Erythroblast (primary cell): ENCODE measurements around the gene GORAB.

Experiments
- GATA1 ChIP-seq: IDR thresholded peaks from 2 replicates; pipeline ENCODE4 v1.6.1; 2011; ENCODE audit warnings: low read depth, mild to moderate bottlenecking, control low read depth, low read length, moderate library complexity
- POLR2A ChIP-seq: IDR thresholded peaks from 2 replicates; pipeline ENCODE4 v1.6.1; 2011; ENCODE audit warnings: mild to moderate bottlenecking, low read length

GRCh38 chr1:170583186-170583585, 51.2 kb downstream of the GORAB start:
- no peak for TF ChIP-seq POLR2A
- TF ChIP-seq GATA1 = no peak
